GM21390 (cell line): Measurements from ENCODE around the gene GLOD4.
"Not testable (repeated sequence)": the region's sequence is repeated elsewhere in the genome, so short reads cannot be mapped to it uniquely, and the experiment has no call there.

Experiments
- ATAC-seq: cut with Tn5 transposase; IDR thresholded peaks from one replicate; pipeline ENCODE4 v1.9.1; 2021; ENCODE audit not compliant: unreplicated experiment

GLOD4 gene

DNA sequence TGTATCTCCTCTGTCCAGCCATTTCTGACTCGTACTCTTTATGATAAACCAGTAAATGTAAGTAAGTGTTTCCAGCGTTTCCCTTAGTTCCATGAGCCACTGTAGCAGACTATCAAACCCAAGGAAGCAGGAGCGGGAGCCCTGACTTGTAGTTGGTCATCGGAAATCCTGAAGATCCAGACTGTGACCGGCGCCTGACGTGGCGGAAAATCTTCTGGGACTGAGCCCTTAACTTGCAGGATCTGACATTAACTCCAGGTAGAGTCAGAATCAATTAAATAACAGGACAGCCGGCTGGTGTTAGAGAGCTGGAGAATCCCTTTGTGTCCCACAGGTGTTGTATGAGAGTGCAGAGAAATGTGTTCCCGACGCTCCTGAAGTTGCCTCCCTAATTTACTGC, 4.0 kb downstream of the GLOD4 start:
- ATAC-seq: no peak

DNA sequence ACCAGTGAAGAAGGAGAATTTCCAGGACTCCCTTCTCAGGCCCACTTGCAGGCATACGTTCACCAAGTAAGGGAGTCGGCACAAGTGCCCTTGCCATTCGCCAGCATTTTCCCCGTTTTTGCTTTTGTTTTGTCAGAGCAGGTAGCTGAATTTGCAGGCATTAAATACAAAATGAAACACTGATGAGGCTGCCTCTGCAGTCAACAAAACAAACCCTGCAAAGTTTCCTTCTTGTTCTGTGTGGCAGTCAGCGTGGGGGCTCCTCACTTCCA, 7.8 kb downstream of the GLOD4 start:
- ATAC-seq: no peak

DNA sequence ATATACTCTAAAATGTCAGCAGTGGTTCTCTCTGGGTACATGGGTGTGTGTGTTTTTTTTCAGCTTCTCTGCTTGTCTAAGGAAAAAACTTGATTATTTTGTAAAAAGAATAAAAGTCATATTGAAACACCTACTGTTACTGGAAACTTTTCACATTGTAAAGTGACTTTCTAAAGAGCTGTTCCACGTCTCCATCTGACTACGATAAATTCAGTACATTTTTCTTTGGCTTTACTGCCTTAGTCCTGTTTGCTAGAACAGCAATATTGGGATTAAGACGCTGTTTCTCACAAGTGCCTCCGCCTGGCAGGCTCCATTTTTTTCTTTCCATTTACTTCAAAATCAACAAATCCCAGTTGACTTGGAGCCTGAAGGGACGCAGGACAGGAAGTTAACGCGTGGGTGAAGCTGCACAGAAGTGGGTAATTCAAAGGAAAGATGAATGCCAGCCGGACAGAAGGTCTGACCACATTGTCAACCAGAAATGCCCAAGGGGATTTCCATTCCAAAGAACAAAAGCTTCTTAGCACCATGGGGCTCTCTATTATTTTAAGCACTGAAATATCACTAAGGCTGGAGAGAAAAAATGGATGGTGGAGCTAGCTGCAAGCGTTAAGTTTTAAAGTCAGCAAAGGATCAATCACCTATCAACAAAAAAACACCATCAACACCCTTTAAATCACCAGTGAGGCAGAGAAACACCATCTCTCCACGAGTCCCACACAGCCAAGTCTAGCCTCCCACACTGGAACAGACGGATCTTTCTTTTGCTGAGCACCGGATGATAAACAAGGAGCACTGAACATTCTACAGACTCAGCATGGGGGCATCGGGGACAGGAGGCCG, 8.4 kb downstream of the GLOD4 start:
- ATAC-seq: no peak

DNA sequence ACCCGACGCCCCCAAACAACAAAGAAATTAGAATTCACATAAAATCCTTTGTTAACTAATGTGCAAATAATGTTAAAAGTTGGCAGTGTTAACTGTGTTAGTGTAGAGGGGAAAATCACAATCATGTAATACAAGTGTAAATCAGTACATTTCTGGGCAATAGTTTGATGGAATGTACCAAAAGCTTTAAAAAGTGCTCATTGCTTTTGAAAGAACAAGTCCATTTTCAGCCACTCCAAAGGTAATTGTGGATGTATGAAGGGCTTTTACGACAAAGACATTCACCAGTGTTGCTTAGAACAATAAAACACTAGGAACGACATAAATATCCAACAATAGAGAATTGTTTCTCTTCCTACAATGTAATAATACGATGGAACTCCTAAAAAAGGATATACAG, 9.1 kb downstream of the GLOD4 start:
- ATAC-seq: no peak

GRCh38 chr17:767076-767475, 15.0 kb downstream of the GLOD4 start:
- no peak for ATAC-seq

GRCh38 chr17:760371-760770, 21.7 kb downstream of the GLOD4 start:
- no peak for ATAC-seq

- no peak for ATAC-seq
These were observed 22.1 kb downstream of the GLOD4 start for GRCh38 chr17:759964-760363.

- ATAC-seq: not testable (repeated sequence)
These were observed 26.0 kb downstream of the GLOD4 start for GRCh38 chr17:756010-756567.

DNA sequence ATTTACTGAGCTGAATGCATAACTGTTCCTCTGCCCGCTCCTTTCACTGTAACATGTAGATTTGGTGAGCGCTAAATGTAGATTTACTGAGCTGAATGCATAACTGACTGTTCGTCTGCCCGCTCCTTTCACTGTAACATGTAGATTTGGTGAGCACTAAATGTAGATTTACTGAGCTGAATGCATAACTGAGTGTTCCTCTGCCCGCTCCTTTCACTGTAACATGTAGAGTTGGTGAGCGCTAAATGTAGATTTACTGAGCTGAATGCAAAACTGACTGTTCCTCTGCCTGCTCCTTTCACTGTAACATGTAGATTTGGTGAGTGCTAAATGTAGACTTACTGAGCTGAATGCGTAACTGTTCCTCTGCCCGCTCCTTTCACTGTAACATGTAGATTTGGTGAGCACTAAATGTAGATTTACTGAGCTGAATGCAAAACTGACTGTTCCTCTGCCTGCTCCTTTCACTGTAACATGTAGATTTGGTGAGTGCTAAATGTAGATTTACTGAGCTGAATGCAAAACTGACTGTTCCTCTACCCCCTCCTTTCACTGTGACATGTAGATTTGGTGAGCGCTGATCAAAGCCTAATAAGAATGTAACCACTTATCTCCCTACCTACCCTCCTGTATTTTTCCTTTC, 26.6 kb downstream of the GLOD4 start:
- ATAC-seq: not testable (repeated sequence)

- no peak for ATAC-seq
These were observed 28.7 kb downstream of the GLOD4 start for GRCh38 chr17:753418-753817.

GRCh38 chr17:752620-753219, 29.4 kb downstream of the GLOD4 start:
- no peak for ATAC-seq

GRCh38 chr17:752002-752619, 30.0 kb downstream of the GLOD4 start, which contains the start of gene GEMIN4:
GEMIN4 (minus strand) TSS chr17:752264; CDS start chr17:752142, 122 bp downstream.
- peak; percentile 83 for ATAC-seq

DNA sequence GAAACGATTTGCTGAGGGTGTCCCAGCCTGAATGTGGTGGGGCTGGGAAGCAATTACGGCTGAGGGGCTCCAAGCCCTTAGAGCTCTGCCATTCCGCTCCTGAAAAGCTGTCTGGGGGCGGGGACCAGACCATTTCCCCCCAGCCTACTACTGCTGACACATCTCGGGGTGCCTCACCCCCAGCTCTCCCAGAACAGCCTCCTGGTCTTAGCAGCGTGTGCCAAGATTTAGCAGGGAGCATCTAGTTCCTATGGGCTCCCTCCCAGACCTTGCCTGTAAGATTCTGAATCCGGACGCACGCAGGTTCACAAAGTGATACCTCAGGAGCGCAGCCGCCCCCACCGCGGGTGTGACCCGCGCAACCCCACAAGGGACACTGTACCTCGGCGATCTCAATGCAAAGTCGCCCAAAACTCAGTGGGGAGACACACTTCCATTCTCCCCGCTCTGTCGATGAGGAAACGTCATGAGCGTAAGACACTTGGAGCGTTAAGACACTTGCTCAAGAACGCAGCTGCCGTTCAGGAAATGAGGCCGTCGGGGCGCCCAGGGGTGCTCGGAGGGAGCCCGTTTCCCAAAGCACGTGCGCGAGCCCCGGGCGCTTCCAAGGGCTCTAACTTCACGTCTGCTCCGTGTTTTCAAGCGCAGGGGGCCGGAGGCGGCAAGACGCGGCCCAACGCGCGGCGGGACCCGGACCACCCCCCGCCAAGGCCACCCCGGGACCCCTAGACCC, 30.6 kb downstream of the GLOD4 start:
- ATAC-seq: peak; percentile 27

- no peak for ATAC-seq
These were observed 31.5 kb downstream of the GLOD4 start for GRCh38 chr17:750431-751037.

- not testable (repeated sequence) for ATAC-seq
These were observed 32.7 kb downstream of the GLOD4 start for GRCh38 chr17:749359-749758.

- not testable (repeated sequence) for ATAC-seq
These were observed 33.5 kb downstream of the GLOD4 start for GRCh38 chr17:748604-749003.

GRCh38 chr17:746783-747629, 35.1 kb downstream of the GLOD4 start:
- no peak for ATAC-seq

GRCh38 chr17:746181-746580, 35.9 kb downstream of the GLOD4 start:
- no peak for ATAC-seq

- no peak for ATAC-seq
These were observed 36.7 kb downstream of the GLOD4 start for GRCh38 chr17:745406-745805.
